OCI-LY1 (cell line): ENCODE measurements around the gene PPIE.

Experiments
- H2AFZ ChIP-seq: fragments of 200-600 bp; sonication (generic), shearing (Covaris generic); 2 replicates; pipeline ENCODE4 v1.6.0; 2014; ENCODE audit warnings: antibody characterized with exemption, mild to moderate bottlenecking, low read length
- H3F3A ChIP-seq: fragments of 200-600 bp; sonication (generic), shearing (Covaris generic); 2 replicates; pipeline ENCODE4 v1.6.0; 2014; ENCODE audit warnings: mild to moderate bottlenecking, antibody characterized with exemption, low read length, moderate library complexity; ENCODE audit not compliant: insufficient read depth
- H3K27ac ChIP-seq: fragments of 200-600 bp; sonication (generic); 2 replicates; pipeline ENCODE4 v1.5.1; 2014; ENCODE audit warnings: low read length, mixed run types, mild to moderate bottlenecking, low read depth; ENCODE audit not compliant: poor library complexity, severe bottlenecking
- H3K27me3 ChIP-seq: fragments of 200-600 bp; sonication (generic); 2 replicates; pipeline ENCODE4 v1.6.0; 2014; ENCODE audit warnings: antibody characterized with exemption, mild to moderate bottlenecking, low read length, moderate library complexity; ENCODE audit not compliant: insufficient read depth
- H3K36me3 ChIP-seq: fragments of 200-600 bp; sonication (generic); 2 replicates; pipeline ENCODE4 v1.6.1; 2014; ENCODE audit warnings: mild to moderate bottlenecking, antibody characterized with exemption, low read length, moderate library complexity, mixed read lengths; ENCODE audit not compliant: insufficient read depth
- H3K4me1 ChIP-seq: fragments of 200-600 bp; sonication (generic); 2 replicates; pipeline ENCODE4 v1.5.1; 2014; ENCODE audit warnings: mild to moderate bottlenecking, low read length, moderate library complexity; ENCODE audit not compliant: insufficient read depth, severe bottlenecking
- H3K4me2 ChIP-seq: fragments of 200-600 bp; sonication (generic), shearing (Covaris generic); 2 replicates; pipeline ENCODE4 v1.6.1; 2014; ENCODE audit warnings: low read length
- H3K4me3 ChIP-seq: fragments of 200-600 bp; sonication (generic); 2 replicates; pipeline ENCODE4 v1.5.1; 2014; ENCODE audit warnings: low read length, low read depth, mild to moderate bottlenecking, mixed read lengths; ENCODE audit not compliant: poor library complexity, severe bottlenecking
- H3K79me2 ChIP-seq: fragments of 200-600 bp; shearing (Covaris generic); 2 replicates; pipeline ENCODE4 v1.6.1; 2016; ENCODE audit warnings: mixed run types, low read length, mixed read lengths; ENCODE audit not compliant: insufficient read depth
- H3K9ac ChIP-seq: fragments of 200-600 bp; sonication (generic), shearing (Covaris generic); 2 replicates; pipeline ENCODE4 v1.6.1; 2014; ENCODE audit warnings: mild to moderate bottlenecking, low read length, mixed read lengths
- H3K9me2 ChIP-seq: fragments of 200-600 bp; sonication (generic), shearing (Covaris generic); 2 replicates; pipeline ENCODE4 v1.6.1; 2014; ENCODE audit warnings: low read depth, mild to moderate bottlenecking, low read length, mixed read lengths
- H3K9me3 ChIP-seq: fragments of 200-600 bp; shearing (Covaris generic); 2 replicates; pipeline ENCODE4 v1.6.1; 2014; ENCODE audit warnings: low read length, mixed read lengths
- H4K20me1 ChIP-seq: fragments of 200-600 bp; sonication (generic), shearing (Covaris generic); 2 replicates; pipeline ENCODE4 v1.6.0; 2016; ENCODE audit warnings: mild to moderate bottlenecking, low read length; ENCODE audit not compliant: insufficient read depth
- EZH2 ChIP-seq: fragments of 200-600 bp; sonication (generic), shearing (Covaris generic); IDR thresholded peaks from 2 replicates; pipeline ENCODE4 v1.8.0; 2017; ENCODE audit warnings: borderline replicate concordance, mixed run types, mild to moderate bottlenecking, antibody characterized with exemption, low read length, moderate library complexity, mixed read lengths
- TF ChIP-seq, protein P1 (sequence below): fragments of 200-600 bp; sonication (generic), shearing (Covaris generic); IDR thresholded peaks from 2 replicates; pipeline ENCODE4 v1.5.1; 2017; ENCODE audit warnings: mild to moderate bottlenecking, antibody characterized with exemption, low read length, moderate library complexity, mixed read lengths

Gene PPIE

DNA sequence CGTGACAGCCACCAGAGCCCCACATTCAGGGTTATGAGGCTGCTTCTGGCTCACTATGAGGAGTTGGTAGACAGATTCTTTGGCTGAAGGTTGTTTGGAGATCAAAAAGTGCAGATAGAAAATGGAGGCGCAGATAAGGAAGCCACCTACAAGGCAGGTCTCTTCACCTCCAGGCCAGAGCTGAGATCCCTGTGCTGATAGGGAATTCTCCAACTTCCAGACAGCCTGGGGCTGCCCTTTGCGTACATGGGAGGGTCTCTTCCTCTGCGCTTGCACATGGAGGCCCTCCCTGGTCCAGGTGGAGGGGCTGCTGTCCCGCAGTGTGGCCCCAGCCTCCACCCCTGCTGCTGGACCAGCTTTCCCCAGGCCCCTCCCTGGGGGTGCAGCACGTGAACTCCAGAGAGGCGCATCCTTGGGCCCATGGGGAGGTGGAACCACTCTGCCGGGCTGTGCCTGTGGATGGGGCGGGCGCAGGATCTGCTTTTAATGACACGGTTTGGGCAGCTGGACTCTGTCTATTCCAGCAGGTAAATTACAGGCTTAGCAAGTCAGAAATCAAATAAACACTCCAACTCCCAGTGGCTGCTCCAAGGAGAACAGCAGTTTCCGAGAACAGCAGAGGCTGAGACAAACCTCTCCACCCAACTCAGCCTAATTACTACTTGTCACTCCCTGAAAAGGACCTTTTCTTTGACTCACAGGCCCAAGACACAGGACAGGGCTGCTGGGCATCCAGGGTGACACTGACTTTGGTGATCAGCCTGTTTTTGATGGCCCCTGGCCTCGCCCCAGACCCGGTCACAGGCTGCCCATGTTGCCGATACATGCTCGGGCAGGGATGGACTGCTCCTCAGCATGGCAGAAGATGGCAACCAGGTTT lies 20.1 kb downstream of the PPIE start:
- H3K4me2 ChIP-seq = no peak overlapping the region
- peaks cover 36% of the 10 kb centered on the region; the same call in 1 of the 2 replicates for H3K36me3 ChIP-seq
- no peak overlapping the region for H3K9ac ChIP-seq
- no peaks in the 10 kb centered on the region for H3F3A ChIP-seq
- no peak overlapping the region for H3K4me3 ChIP-seq
- H3K27ac ChIP-seq = no peak overlapping the region
- no peaks in the 10 kb centered on the region for H3K79me2 ChIP-seq
- H3K27me3 ChIP-seq = no peaks in the 10 kb centered on the region
- TF ChIP-seq, protein P1, sequence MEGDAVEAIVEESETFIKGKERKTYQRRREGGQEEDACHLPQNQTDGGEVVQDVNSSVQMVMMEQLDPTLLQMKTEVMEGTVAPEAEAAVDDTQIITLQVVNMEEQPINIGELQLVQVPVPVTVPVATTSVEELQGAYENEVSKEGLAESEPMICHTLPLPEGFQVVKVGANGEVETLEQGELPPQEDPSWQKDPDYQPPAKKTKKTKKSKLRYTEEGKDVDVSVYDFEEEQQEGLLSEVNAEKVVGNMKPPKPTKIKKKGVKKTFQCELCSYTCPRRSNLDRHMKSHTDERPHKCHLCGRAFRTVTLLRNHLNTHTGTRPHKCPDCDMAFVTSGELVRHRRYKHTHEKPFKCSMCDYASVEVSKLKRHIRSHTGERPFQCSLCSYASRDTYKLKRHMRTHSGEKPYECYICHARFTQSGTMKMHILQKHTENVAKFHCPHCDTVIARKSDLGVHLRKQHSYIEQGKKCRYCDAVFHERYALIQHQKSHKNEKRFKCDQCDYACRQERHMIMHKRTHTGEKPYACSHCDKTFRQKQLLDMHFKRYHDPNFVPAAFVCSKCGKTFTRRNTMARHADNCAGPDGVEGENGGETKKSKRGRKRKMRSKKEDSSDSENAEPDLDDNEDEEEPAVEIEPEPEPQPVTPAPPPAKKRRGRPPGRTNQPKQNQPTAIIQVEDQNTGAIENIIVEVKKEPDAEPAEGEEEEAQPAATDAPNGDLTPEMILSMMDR = no peak
- no peak for TF ChIP-seq EZH2
- no peaks in the 10 kb centered on the region for H3K9me2 ChIP-seq
- no peaks in the 10 kb centered on the region for H3K9me3 ChIP-seq
- no peaks in the 10 kb centered on the region for H4K20me1 ChIP-seq
- H3K4me1 ChIP-seq = no peaks in the 10 kb centered on the region
- H2AFZ ChIP-seq = no peak overlapping the region

DNA sequence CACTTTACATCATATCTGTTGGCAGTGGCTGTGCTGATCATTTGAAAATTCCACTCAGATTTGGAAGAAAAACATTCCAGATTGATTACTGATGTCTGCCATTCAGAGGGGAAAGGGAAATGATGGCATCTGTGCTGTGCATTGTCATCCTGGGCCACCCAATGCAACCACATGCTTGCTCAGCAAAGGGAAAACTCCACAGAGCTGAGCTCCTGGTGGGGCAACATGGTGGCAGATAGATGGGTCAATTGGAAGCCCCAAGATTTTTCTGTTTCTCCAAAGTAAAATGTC lies 20.7 kb downstream of the PPIE start:
- Histone ChIP-seq H3K9me3 (no peaks in the 10 kb centered on the region), H3K27me3 (no peaks in the 10 kb centered on the region), H3K27ac (no peak overlapping the region), H3K36me3 (peaks cover 30% of the 10 kb centered on the region; the same call in 1 of the 2 replicates), H3K9me2 (no peaks in the 10 kb centered on the region), H3K9ac (no peak overlapping the region), H3K79me2 (no peaks in the 10 kb centered on the region), H3K4me1 (no peaks in the 10 kb centered on the region), H3K4me3 (no peak overlapping the region), H2AFZ (no peak overlapping the region), H3F3A (no peaks in the 10 kb centered on the region), H4K20me1 (no peaks in the 10 kb centered on the region), H3K4me2 (no peak overlapping the region)
- TF ChIP-seq EZH2 = no peak
- TF ChIP-seq, protein P1 = no peak

DNA sequence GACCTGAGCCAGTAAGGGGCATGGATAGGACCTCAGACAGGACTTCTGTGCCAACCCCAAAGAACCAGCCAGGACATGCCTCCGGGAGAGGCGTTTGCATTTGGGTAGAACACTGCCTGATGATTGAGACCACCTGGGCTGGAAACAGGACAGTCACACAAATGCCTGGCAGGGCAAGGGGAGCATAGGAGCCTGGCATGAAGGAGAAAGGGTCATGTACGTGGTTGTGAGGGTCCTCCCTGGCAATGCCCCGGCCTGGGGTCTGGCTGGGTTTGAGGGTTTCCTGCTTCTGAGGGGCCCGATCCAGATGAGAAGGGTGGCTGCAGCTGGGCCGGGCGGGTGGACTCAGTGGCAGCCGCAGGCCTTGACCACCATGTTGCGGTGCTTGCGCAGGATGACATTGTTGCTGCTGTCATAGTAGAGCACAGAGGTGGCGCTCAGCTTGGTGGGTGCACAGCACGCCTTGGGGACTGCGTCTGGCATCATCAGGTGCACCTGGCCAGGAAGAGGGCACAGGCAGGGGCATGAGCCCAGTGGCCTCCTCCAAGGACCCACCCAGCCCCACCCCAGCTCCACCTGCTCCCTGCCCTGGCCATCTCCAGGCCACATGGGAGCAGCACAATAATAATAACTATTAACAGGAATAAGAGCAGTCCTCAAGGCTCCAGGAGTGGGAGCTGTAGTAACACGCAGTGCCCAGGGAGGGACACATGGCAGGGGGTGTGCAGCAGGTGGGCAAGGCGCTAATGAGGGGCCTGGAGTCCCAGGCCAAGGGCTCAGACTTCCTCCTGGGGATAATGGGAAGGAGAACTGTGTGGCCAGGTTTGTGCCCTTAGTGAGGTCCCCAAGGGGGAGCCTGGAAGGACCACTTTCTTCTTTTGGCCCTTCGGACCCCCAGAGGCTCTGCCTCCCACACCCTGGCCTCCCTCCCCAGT lies 21.7 kb downstream of the PPIE start:
- TF ChIP-seq EZH2 = no peak
- TF ChIP-seq, protein P1 = no peak
- no peak overlapping the region for H3K4me3 ChIP-seq
- H3K4me2 ChIP-seq = no peak overlapping the region
- H3F3A ChIP-seq = no peaks in the 10 kb centered on the region
- no peaks in the 10 kb centered on the region for H3K9me3 ChIP-seq
- no peaks in the 10 kb centered on the region for H4K20me1 ChIP-seq
- H3K9ac ChIP-seq = no peak overlapping the region
- no peak overlapping the region for H2AFZ ChIP-seq
- peaks cover 21% of the 10 kb centered on the region; the same call in 1 of the 2 replicates for H3K36me3 ChIP-seq
- H3K4me1 ChIP-seq = no peaks in the 10 kb centered on the region
- H3K9me2 ChIP-seq = no peaks in the 10 kb centered on the region
- H3K27ac ChIP-seq = no peak overlapping the region
- no peaks in the 10 kb centered on the region for H3K27me3 ChIP-seq
- H3K79me2 ChIP-seq = no peaks in the 10 kb centered on the region
